ENCODE data around the gene GOLGA1.
A peak's percentile ranks its signal among the peaks of the same experiment; 100 is the strongest.
"Not testable (repeated sequence)": the region's sequence is repeated elsewhere in the genome, so short reads cannot be mapped to it uniquely, and the experiment has no call there.

The GOLGA1 gene

DNA sequence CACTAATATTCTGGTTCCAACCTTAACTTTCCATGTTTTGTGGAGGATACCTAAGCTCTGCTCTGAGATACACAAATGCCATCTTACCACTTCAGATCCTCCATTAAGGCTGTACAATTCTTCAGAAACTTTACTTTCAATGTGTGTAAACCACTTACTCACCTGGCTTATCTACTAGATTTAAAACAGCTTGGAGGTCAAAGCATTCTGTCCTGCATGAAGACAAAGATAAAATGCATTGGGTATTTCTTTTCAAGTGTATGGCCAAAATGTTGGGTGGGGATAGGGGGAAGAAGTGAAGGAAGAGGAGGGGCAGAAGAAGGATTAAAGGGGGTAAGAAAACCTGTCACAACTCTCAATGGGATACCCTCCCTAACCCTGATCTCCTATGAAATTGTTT lies 939 bp downstream of the GOLGA1 start:
- no peak for DNase-seq

- no peak for DNase-seq
These were observed 6.6 kb downstream of the GOLGA1 start for GRCh38 chr9:124934290-124934689.

GRCh38 chr9:124932333-124932732 lies 8.6 kb downstream of the GOLGA1 start:
- DNase-seq, result peak; percentile 17 to 34

DNA sequence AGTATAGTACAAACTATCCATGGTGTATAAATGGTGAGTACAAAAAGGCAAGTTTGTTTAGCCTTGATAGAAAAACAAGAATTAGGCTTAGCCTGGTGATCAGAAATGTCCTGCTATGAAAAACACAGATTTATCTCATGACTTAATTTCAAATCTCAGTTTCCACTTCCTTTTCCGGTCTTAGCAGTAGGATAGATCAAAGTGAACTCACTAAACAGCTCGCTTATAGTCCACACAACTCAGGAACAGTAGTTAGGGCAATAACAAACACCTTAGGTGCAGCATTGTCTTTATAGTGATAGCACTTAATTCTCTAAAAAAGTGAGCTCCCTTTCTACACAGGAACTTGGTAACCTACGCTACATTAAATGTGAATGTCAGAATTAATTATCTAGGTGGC lies 11.4 kb downstream of the GOLGA1 start:
- no peak for DNase-seq

DNA sequence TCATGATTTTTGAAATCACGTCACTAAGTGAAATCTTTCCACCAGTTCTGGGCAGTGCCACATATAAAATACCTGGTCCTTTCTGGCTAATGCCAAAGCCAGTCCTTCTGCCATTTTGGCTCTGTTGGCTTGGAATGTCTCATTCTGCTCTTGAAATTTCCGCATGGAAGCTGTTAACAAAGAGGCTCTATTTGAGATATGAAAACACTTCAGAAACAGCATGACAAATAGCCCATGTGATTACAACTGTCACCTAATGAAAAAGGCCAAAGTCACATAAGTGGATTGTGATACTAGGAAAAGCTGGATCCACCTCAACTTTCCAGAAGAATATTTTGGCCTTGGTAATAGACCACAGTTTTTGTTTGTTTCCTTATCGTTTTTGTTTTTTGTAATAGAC lies 12.8 kb downstream of the GOLGA1 start:
- no peak for DNase-seq

DNA sequence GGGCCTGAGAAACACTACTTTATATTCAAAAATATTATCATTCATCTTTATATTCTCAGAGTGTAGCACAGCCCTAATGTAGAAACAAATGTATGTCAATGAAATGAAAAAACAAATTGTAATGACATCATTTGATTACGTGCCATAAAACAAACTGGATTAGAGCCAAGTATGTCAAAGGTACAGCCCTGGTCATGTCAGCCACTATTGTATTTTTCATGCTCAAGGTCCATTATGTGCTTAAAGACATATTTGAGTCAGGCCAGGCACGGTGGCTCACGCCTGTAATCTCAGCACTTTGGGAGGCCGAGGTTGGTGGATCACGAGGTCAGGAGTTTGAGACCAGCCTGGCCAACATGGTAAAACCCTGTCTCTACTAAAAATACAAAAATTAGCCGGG lies 20.5 kb downstream of the GOLGA1 start:
- not testable (repeated sequence) for DNase-seq

DNA sequence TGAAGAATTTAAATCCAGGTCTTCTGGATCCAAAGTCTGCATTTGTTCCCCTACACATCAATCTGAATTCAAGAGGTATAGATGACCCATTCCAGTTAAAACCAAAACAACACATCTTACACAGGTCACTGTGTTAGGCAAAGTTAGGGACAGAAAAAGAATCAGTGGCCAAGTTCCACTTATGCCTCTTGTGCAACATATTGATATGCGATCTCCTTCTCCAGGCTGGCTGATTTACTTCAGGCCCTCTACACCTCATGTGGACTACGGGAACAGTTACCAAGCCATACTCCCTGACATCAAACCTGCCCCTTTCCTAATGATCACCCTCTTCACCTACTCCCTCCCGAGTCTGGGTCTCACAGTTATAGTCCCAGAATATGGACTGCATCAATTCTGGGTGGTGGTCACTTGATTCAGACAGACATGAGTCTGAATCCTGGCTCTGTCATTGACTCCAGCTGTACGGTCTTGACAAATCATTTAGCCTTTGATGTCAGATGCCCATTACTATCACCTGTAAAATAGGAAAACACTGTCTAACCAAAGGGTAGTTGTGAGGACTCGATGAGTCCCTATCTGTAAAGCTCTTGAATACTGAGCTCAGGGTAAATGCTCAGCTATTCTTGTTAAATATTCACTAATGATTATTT lies 26.0 kb downstream of the GOLGA1 start:
- DNase-seq, result no peak

GRCh38 chr9:124913378-124913777 lies 27.5 kb downstream of the GOLGA1 start:
- no peak for DNase-seq

- no peak for DNase-seq
These were observed 29.1 kb downstream of the GOLGA1 start for GRCh38 chr9:124911766-124912165.

- no peak for DNase-seq
These were observed 32.8 kb downstream of the GOLGA1 start for GRCh38 chr9:124908098-124908497.

- DNase-seq, result no peak
These were observed 33.9 kb downstream of the GOLGA1 start for GRCh38 chr9:124906966-124907365.

DNA sequence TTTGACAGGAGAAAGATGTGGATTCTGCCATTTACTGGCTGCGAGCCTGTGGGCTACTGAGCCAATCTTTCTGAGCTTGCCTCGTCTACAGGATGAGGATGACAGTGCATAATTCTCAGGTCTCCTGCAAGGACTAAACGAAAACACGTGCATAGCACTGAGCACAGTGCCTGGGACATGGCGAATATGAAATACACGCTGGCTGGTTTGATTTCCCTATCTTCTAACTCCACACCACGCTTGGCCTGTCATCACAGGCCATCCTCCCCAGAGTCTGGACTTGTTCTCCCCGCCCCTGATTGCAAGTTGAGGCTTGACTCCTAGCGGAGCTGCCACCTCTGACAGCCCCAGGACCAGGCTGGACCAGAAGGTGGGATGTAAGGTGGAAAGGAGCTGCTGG lies 41.0 kb downstream of the GOLGA1 start:
- no peak for DNase-seq

DNA sequence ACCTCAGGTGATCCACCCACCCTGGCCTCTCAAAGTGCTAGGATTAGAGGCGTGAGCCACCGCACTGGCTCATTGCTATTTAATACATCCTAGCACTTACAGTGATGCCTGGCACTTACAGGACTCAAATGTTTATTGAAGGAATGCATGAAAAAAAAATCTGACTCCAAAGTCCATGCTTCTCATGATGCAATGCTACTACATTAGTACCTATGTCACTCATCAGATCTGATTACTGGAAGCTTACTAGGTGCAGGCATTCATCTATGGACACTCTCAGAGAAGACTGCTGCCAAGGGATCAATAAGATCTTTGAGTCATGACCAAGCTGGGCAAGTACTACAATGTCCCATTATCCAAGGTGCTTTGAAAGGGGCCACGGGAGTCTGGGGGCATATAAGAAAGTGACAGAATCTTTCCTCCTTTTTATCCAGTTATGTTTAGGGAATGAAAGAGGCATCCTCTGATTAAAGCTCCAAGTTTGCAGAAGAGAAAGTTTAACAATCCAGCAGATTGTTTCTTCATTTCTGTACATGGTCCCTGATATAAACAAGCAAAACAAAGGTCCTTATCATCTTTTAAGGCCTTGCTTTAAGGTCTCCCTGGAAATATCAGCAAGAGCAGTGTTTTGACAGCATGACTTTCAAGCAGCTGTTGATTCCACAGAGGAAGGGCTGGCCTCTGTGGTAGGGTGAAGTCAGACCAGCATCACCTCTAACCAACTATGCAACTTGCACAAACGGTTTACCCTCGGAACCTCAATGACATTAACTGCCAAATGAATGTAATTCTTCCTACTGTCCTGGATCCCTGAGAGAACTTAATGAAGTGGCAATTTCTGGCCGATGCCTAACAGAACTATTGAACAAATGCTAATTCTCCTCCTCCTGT lies 43.1 kb downstream of the GOLGA1 start:
- DNase-seq, result no peak

GRCh38 chr9:124894741-124895170 lies 46.1 kb downstream of the GOLGA1 start:
- peak in 1 of 2 donors; percentile 27 for DNase-seq

DNA sequence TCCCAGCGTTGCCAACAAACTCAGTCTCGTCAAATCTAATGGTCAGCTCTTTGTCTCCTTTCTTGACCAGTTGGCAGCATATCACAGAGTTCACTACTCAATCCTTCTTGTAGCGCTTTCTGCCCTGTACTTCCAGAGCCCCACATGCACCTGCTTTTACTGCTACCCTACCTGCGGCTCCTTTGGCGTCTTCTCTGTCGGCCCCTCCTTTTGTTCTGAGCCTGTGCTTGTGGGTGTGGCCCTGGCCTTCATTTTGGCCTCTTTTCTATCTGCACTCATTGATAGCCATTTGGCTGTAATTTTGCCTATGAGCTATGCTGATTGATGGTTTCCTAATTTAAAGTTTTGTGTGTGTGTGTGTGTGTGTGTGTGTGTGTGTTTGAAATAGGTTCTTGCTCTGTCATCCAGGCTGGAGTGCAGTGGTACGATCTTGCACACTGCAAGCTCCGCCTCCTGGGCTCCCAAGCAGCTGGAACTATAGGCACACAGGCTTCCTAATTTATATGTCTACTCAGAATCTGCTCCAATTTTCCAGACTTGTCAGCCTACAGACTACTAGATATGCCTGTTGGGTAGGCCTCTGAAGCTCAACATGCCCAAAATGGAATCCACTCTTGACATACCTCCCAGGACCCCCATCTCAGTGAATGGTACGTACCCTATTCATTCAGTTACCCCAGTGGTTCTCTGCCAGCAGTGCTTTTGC lies 46.7 kb downstream of the GOLGA1 start:
- DNase-seq, result no peak

DNA sequence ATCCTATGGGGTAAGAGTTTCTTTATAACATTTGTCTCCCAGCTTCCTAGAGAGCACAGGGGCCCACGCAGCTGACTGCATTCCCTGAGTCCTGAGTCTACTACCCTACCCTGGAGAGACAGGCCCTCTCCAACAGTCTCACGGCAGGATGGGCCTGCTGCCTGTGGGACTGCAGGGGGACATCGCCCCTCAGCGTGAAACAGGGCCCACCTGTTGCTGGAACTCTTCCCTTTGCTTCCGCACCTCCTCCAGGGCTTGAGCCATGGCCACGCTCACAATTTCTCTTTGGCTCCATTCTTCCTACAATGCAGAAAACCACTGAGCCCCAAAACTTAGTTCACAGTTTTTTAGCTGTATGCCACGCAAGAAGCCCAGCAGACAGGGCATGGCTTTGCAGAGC lies 50.7 kb downstream of the GOLGA1 start:
- no peak for DNase-seq

- no peak for DNase-seq
These were observed 51.9 kb downstream of the GOLGA1 start for GRCh38 chr9:124889006-124889405.

DNA sequence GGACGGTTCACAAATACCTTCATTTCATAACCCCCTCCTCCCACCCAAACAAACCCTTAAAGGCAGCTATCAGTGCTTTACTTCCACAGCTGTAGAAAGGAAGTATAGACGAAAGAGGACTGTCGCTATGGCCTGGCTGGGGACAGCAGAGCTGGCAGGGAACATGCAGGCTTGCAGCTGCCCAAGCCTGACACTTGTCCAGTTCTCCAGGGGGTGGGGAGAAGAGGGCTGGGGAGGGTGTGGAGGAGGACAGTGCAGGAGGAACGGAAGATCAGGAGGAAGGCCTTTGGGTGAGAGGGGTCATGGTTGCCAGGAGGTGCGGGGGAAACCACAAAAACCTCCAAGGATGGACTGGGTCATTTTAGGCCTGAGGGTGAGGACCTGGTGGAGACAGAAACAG lies 53.1 kb downstream of the GOLGA1 start:
- DNase-seq, result no peak

- no peak for DNase-seq
These were observed 53.9 kb downstream of the GOLGA1 start for GRCh38 chr9:124886866-124887492.

GRCh38 chr9:124886461-124886860 lies 54.4 kb downstream of the GOLGA1 start:
- DNase-seq, result no peak

DNA sequence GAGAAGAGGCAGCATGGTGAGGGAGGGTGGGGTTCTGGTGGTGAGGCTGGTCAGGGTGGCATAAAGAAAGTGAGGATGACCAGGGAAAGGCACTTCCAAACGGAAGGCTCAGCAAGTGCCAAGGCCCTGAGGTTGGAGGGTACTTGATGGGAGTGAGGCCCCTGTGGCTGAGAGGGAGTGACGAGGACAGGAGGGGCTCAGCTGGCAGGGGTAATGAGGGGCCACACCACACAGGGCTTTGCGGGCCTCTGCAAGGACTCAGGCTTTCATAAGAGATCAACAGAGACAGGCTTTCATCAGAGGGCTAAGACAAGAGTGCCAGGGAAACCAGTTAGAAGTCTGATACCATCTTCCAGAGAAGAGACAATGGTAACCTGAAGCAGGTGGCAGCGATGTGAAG lies 55.3 kb downstream of the GOLGA1 start:
- no peak for DNase-seq

DNA sequence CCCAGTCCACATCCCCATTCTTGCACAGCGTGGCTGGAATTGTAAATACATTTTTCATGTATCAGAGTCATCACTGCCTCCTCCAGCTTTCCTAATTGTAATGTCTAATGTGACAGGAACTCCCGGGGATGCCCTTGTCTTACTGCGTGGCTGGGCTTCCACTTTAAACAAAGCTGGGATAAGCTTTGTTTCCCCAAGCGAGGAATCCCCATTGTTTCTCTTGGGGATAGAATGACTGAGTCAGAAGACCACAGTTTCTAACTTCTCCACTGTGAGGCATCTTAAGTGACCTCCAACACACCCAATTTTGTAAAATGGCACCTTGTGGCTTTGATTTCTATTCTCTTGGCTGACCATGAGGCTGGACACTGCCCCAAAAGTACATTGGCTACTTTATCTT lies 56.5 kb downstream of the GOLGA1 start:
- DNase-seq, result no peak

DNA sequence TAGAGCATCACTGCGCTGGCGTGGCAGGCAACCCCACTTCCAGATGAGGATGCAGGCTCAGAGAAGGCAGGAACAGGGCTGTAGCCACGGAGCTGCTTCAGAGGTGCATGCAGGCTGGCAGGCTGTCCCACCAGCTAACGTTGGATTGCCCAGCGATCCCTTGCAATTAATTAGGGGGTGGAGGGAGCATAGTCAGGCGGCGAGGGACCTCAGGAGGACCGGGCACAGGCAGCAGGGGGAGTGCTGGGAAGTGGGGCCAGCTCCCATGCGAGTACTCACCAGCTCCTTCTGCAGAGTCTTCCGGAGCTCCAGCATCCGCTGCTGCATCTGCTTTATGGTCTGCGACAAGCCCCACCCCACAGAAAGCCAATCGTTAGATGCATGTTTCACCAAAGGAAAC lies 58.7 kb downstream of the GOLGA1 start:
- no peak for DNase-seq
